GM18873 (cell line): ENCODE measurements around the gene SH2D4B.

ENCODE experiments used
- ATAC-seq: cut with Tn5 transposase; IDR thresholded peaks from one replicate; pipeline ENCODE4 v1.9.1; 2021; ENCODE audit warnings: mild to moderate bottlenecking, moderate library complexity, moderate number of reproducible peaks; ENCODE audit not compliant: unreplicated experiment, low FRiP score

The SH2D4B gene

DNA sequence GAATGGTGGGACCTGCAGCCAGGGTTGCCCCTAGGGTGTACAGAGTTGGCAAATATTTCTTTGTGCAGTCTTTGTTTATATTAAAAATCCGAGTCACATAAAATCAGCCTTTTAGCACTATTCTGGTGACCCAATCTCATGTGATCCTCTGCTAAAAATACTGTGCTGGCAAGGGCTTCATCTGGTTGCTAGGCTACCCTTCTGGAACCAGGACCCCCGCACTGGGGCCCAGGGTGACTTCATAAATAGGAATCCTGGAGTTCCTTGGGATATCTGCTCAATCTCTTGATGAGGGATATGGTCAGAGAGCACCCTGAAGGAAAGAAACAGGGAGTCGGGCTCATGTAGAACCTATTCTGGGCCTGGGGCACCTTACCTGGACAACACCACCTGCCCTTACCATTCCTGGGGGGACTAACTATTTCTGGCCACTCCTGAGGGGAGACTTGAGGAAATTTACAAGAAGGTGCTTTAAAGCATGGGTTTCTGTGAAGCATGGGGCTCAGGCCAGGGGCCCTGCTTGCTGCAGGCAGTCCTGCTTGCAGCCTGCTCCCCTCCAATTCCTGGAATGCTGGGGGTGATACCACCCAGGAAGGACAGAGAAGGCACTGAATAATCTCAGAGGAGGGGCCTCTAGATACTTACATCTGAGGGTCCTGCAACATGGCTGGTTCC lies 44.7 kb downstream of the SH2D4B start:
- ATAC-seq, result no peak

DNA sequence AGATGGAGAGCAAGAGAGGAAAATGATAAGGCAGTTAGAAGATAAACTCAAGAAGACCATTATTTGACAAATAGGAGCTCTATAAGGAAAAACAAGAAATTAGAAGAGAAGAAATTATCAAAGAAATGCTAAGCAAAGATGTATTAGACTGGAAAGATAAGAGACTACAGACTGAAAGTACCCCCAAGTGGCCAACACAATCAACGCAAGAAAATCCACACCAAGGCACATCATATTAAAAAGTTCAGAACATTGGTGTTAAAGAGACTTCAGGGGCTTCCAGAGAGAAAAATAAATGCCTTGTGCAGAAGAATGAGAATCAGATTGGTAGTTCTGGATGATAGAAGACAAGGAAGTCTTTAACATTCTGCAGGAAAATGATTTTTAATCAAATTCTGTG lies 46.0 kb downstream of the SH2D4B start:
- no peak for ATAC-seq

DNA sequence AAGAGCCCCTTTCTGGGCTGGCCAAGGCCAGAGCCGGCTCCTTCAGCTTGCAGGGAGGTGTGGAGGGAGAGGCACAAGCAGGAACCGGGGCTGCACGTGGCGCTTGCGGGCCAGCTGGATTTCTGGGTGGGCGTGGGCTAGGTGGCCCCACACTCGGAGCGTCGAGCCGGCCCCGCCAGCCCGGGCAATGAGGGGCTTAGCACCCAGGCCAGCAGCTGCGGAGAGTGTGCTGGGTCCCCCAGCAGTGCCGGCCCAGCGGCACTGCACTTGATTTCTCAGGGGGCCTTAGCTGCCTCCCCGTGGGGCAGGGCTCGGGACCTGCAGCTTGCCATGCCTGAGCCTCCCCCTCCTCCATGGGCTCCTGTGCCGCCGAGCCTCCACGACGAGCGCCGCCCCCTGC lies 48.1 kb downstream of the SH2D4B start:
- ATAC-seq, result no peak

DNA sequence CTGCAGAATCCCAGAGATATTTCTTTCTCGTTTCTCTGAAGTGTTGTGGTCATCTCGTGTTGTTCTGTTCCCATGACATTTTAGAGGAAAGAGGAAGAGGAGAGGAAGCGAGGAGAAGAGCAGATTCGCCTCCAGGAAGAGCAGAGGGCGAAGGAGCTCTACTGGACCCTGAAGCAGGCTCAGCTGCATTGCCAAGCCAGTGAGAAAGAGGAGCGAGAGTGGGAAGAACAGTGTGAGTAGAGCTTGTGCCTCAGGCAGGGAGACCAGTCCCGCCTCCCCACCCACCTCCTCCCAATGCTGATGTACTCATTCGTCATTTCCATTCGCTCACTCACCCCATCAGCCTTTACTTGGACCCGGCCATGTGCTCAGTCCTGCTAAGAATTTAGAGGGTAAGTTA lies 50.8 kb downstream of the SH2D4B start:
- no peak for ATAC-seq

DNA sequence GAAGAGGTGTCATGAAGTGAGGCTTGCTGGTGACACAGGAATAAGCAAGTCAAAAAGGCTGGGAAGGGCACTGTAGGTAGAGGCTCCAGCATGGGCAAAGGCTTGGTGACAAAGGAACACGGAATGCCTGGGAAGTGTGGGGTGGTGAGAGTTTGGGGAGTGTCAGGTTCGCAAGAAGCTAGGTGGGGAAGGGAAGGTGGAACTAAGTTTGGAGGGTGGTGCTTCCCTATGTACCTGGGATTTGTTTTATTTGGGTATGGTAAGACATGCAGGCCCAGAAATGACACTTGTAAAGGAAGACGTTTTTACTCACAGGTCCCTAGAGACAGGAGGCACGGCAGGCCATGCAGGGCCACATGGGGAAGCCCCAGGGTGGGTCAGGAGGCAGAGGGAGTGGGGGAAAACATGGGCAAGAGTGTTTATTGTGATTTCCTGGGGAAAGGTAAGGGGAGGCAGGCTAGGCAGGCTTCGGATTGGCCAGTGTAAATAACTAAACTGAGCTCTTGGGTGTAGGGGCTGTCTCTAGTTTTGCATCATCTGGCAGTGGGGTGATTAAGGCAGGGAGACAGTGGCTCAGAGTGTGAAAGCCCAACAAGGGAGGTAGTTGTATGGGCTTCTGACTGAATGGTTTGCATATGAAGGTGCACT lies 52.1 kb downstream of the SH2D4B start:
- peak; percentile 98 for ATAC-seq

DNA sequence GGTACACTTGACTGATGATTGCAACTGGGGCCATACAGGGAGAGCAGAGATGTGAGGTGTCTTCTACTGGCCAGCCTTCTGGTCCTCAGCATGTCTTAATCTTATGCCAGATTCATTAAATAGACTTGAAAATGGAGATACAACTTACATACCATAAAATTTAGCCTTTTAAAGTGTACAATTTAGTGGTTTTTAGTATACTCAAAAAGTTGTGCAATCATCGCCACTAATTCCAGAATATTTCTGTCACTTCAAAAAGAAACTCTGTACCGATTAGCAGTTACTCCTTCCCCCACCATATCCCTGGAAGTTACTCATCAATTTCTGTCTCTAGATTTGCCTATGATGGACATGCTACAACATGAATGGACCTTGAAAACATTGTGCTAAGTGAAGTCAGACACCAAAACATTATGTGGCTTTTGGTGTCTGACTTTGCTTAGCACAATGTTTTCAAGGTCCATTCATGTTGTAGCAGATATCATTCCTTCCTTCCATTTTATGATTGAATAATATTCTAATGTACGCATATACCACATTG lies 53.0 kb downstream of the SH2D4B start:
- no peak for ATAC-seq

DNA sequence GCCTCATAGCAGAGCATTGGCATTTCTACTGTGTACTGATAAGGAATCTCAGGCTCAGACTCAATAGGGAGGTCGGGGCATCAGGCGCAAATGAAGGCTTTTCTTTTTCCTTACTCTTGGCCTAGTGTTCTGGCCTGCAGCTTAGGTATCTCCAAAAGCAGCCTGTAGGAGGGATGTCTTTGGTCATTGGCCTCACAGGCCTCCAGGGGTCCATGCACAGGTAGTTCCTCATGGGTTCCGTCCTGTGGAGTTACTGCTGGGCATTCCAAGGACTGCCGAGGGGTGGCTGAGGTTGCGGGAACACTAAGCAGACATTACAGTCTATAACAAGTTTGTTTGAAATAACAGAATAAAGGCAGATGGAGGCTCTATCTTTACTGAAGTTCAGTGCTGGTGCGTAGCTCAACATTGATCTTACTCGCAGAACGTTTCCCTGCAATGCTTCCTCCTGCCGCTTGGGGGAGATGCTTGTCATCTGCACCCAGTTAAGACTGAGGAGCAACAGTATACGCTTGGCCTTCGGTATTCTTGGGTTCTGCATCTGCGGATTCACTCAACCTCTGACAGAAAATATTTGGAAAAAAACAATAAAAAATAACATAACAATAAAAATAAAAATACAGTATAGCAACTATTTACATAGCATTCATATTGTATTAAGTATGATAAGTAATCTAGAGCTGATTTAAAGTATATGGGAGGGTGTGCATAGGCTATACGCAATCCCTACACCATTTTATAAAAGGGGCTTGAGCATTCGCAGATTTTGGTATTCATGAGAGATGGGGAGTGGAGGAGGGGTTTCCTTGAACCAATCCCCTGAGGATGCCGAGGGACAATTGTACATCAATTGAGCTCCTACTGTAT lies 58.9 kb downstream of the SH2D4B start:
- peak; percentile 45 for ATAC-seq

DNA sequence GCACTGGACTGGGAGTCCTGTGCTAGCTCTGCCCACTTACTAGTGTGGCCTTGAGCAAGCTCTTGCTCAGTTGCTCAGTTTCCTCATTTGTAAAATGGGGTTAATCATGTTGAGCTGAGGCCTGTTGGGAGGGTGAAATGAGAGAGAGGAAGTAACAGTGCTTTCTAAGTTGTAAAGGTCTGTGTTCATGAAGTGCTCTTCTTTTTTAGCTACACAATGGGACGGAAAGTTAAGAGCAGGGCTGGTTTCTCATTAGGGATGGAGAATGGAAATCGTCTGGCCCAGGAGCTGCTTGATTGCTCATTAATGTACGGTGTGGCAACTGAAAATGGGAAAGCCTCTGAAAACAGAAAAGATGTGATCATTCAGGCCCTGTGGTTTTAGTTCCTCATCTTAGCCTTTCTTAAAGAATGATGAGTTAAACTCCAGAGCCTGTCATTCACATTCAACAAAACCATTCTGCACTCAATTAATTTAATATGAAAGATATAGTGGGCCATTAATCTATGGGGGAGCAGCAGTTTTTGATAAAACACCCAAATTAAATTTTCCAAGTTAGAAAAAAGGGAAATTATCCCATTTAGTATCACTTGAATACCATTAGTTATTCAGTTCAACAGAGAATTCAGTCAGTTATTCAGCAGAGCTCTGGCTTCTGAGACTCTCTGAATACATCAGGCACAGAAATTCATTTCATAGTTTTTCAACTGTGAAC lies 60.5 kb downstream of the SH2D4B start:
- ATAC-seq, result peak; percentile 51

DNA sequence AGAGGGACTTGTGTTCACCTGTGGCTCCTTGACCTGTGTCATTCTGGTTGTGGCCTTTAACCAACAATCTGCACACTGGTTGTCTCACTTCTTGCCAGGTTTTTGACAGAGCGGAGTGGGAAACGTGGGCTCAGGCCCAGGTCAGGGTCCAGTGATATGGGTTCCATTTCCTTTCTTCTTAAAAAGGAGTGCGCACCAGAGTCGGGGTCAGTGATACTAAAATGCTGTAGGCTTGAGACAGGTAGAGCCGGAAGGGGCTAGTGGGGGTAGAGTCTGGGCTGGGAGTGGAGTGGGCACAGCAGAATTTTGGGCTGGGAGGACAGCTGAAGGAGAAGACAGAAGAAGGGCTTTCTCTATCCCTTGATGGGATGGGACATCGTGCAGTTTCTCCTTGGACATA lies 61.2 kb downstream of the SH2D4B start:
- no peak for ATAC-seq

DNA sequence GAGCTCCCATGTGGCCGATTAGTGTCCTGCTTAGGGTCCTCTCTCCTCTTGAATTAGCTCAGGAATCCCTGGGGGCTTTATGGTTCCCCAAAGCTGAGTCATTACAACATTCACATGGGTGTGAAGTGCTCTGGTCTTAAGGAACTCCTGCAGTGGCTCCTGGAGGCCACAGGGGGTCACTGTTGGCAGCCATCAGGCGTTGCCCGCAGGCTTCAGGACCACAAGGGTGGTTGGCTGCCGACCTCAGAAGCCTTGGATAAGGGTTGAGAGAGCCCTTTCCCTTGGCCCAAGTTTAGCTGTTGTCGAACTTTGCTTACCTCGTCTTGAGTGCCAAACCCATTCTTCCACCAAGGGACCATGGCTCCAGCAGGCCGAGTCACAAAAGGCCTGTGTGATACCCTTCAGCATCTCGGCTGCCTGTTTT lies 61.7 kb downstream of the SH2D4B start:
- ATAC-seq, result peak; percentile 72

DNA sequence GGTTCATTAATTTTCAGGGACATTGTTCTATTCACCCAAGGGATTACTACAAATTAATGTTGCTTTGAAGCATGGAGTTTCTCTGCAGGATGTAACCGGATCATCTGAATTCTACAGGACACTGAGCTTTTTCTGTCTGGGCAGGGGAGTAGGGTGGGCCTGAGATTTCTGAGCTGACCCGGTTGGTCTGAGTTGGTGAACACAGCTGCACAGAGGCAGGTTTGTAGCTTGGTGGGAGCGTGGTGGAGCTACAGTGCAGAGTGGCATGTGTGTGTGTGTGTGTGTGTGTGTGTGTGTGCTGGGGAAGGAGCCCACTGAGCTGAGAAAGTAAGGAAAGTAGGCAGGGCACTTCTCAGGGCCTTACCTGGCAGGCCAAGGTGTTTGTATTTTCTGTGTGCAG lies 62.6 kb downstream of the SH2D4B start:
- no peak for ATAC-seq

DNA sequence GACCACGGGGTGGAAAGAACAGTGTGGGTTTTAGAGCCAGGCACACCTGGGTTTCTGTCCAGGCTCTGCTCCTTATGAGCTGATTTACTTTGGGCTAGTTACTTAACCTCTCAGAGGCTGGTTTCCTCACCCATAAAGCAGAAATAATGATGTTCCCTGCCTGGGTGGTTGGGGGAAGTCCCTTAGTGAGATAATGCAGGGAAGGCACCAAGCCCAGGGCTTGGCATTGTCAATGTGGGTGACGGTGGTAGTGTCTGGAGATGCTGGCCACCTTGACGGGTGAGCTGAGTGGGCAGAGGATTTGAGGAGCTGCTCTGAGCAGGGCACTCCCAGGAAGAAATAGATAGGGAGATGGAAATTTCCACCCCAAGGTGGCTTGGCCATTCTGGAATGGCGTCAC lies 65.2 kb downstream of the SH2D4B start:
- no peak for ATAC-seq

DNA sequence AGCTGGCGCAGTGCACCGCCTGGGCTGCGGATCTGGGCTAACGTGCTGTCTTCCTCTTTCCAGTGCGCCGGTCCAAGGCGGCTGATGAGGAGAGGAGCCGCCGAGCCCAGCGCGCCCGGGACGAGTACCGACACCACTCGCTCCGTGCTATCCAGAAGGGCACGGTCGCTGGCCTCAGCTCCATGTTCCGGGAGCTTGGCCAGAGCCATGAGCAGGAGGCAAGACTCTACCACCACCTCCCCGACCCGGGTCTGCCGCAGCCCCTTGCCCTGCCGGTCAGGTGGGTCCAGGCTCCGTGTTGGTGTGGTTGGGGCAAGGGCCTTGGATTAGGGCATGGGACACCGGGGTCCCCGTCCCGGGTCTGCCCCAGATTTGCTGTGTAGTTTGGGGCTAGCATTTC lies 65.8 kb downstream of the SH2D4B start:
- no peak for ATAC-seq

DNA sequence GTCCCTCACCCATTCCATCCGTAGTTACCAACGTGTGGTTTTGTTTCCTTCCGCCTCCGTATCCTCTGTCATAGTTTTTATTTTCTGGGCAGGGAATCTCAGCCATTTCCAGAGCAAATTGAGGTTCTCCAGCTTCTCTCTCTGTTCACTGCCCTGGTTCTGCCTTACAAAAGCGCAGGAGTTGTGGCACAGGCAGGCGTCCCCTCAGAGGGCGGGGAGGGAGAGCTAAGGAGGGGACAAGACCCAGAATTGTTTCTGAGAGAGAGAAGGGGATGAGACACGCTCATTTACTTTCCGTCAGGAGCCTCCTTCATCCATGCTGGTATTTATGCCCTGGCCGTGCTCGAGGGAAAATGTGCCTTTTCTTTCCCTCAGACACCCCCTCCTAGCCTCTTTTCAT lies 71.0 kb downstream of the SH2D4B start:
- ATAC-seq, result no peak

DNA sequence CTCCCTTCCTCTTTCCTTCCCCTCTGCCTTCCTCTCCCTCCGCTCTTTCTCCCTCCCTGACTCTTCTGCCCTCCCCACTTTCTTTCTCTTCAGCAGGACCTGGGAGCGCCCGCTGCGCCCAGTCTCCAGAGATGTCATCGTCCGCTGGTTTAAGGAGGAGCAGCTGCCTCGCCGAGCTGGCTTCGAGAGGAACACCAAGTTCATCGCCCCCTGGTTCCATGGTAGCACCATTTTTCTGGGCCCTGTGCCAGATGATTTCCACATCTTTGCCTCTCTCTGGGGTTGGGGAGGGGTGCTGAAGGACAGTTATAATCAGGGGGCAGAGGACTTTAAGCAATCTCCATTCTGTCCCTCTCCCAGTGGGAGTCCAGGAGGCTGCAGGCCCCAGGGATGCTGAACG lies 71.6 kb downstream of the SH2D4B start:
- ATAC-seq, result no peak

DNA sequence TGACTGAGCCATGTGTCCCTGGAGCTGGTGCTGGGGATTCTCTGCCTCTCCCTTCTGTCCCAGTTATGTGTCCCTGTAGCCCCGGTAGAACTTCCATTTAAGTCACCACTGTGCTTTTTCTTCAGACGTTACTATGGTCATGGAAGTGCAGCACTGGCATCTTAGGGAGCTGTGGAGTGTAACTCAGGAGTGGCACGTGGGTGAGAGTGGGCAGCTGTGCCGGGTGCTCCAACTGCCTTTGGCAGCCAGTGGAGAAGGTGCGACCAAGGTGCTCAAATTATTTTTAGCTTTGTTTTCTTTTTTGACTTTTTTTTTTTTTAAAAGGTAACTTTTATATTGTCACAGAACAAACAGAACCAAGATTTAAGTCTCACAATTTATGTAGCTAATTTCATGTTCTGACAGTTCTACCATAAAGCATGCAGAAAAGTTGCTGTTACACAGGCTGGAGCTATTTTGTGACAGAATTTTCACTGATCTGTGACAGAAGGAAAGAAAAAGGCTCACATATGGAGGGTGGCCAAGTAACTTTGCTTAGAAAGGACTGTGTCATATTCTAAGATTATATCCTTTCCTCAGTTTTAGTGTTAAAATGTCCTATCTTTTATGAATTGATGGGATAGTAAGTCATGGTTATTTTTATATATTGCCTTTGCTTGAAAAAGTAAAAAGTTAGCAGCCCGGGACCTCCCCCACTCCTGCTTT lies 73.9 kb downstream of the SH2D4B start:
- no peak for ATAC-seq

DNA sequence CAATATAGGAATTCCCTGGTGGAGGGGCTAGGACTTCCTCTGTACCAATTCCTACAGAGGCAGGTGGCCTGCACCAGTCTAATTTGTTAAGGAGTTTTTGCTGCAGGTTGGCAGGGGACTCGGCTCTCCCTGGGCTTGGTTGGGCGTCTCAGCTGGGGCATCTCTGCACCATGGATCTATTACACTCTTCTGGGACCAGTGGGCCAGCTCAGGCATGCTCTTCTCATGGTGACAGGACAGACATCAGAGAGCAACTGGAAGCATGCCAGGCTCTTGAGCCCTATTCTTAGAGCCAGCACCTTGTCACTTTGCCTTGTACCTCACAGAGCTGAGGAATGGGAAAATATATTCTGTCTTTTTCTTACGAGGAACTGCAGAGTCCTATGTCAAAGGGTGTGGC lies 74.6 kb downstream of the SH2D4B start:
- no peak for ATAC-seq

DNA sequence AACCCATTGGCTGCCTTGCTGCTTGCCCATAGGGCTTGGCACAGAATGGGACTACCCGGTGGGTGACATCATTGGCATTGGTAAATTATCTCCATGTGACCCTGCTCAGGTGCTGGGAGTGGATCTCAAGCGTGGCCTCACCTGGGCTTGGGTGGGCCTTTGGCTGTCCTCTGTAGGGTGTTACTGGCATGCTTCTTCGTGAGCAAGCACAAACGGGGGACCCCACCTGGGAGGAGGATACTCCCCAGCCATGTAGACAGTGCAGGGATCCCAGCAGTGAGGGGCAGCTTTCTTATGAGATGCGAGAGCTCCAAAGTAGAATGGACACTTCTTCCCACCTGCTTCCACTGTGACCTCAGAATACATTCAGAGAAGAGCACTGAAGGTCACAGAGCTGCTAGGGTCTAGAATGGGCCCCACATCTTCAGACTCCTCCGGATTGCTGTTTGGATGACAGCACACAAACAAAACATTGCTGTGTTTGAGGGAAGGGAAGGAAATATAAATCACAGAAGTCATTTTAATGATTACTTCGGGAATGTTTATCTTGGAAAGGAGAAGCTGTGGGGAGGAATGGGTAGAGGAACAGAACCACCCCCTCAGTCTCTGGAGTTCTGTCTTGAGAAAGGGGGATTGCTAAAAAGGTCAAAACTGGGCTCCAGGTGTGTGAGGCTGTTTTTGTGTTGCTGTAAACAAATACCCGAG lies 75.9 kb downstream of the SH2D4B start:
- no peak for ATAC-seq
